Mesothelial cell of epicardium (in vitro differentiated cells): ENCODE results near the gene C1QTNF12. TPM values are rescaled to one million over a fixed set of nuclear protein-coding genes. Genes with fewer than 3 reads are reported as not detected.

Experiments
- DNase-seq, 2 experiments: peaks; one replicate each; pipeline ENCODE4 v3.0.0; 2021; ENCODE audit warnings: low spot score in 2 of 2; ENCODE audit not compliant: unreplicated experiment in 2 of 2
- H3K27ac Mint-ChIP-seq: 2 replicates; pipeline ENCODE4 v1.8.0; 2021; ENCODE audit warnings: mixed read lengths
- H3K27me3 Mint-ChIP-seq: 2 replicates; pipeline ENCODE4 v1.8.0; 2021; ENCODE audit warnings: low read depth, mixed read lengths
- H3K36me3 Mint-ChIP-seq: 2 replicates; pipeline ENCODE4 v1.8.0; 2021; ENCODE audit warnings: mixed read lengths
- H3K4me1 Mint-ChIP-seq: 2 replicates; pipeline ENCODE4 v1.8.0; 2021; ENCODE audit warnings: mixed read lengths
- H3K4me3 Mint-ChIP-seq: 2 replicates; pipeline ENCODE4 v1.8.0; 2021; ENCODE audit warnings: mild to moderate bottlenecking, moderate library complexity, mixed read lengths
- H3K9me3 Mint-ChIP-seq: 2 replicates; pipeline ENCODE4 v1.8.0; 2021; ENCODE audit warnings: mixed read lengths
- CTCF ChIP-seq: fragments of 200-600 bp; sonication (generic); IDR thresholded peaks from one replicate; pipeline ENCODE4 v1.5.0; 2021; ENCODE audit warnings: antibody characterized with exemption; ENCODE audit not compliant: unreplicated experiment
- total RNA-seq: library from RNA; stranded (reverse); gene quantifications from 3 replicates; pipeline ENCODE4 v1.2.1, GENCODE V29; 2021

C1QTNF12 gene
- total RNA-seq, 1 donor from 2014 or later, result 10.2 TPM

- Mint-ChIP-seq H3K27me3 (peaks cover 8% of the 10 kb centered on the region), H3K9me3 (no peaks in the 10 kb centered on the region), H3K27ac (no peak overlapping the region), H3K4me1 (peaks cover 2% of the 10 kb centered on the region), H3K36me3 (no peaks in the 10 kb centered on the region), H3K4me3 (no peak overlapping the region)
- DNase-seq, result no peak
- no peak for TF ChIP-seq CTCF
Observed at GRCh38 chr1:1242461-1243265, 3.9 kb downstream of the C1QTNF12 start.

DNA sequence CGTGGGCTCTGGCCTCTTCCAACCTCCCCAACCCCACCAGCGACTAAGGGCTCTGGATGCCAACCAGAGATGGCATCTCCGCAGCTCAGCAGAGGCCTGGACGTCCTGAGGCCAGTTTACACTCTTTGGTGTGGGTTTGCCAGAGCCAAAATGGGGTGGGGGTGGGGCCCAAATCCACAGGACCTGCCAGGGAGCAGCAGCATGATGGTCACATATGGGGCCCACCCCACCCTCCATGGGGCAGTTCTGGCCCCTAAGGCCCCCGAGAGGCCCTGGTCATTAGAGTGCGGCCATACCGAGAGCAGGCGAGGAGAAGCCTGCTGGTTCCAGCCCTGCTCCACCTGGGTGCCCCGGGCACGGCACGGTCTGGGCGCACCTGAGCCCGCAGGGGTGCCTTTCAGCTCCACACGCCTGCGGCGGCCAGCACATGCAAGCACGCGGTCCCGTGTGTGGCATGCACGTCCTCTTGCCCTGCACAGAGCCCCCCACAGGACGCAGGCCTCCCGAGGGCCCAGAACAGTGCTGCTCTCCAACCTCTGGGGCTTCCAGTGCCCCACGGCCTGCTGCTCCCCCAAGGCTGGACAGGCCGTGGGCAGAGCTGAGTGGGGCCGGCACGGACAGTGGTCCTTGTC lies 4.8 kb downstream of the C1QTNF12 start:
- no peaks in the 10 kb centered on the region for H3K9me3 Mint-ChIP-seq
- no peak for DNase-seq
- H3K4me3 Mint-ChIP-seq, result no peak overlapping the region
- no peak for TF ChIP-seq CTCF
- H3K36me3 Mint-ChIP-seq, result no peaks in the 10 kb centered on the region
- no peak overlapping the region for H3K27ac Mint-ChIP-seq
- peaks cover 5% of the 10 kb centered on the region for H3K4me1 Mint-ChIP-seq
- H3K27me3 Mint-ChIP-seq, result peaks cover 2% of the 10 kb centered on the region

DNA sequence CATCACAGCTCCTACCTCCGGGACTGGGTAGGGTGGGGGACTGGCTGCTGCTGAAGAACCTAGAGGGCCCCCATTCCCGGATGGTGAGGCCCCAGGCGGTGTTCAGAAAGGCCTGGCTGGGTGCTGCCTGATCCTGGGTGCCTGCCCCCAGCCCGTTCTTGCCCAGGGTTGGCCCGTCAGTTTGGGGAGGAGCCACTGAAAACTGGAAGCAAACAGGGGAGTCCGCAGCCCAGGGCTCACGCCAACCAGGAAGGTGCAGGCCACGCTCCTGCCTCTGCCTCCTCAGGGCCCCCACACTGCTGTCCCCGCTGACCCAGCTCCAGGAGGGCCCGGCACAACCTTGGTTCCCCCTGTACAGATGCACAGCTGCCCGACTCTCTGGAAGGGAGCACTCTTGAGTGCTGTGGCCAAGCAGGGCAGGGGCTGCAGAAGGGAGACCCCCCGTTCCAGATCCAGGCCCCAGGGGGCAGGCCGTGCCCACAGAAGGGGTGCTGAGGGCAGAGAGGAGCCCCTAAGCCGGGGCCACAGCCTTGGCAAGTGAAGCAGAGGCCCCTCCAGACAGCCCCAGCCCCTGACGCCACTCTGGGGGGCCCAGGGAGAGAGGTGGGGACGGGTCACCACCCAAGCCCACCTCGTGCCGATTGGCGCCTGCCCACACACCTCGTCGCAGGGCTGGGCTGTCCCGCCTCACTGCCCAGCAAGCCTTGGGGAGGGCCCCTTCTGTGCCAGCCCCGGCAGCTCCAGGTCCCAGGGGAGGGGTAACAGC lies 5.5 kb downstream of the C1QTNF12 start:
- Mint-ChIP-seq H3K27me3 (peaks cover 2% of the 10 kb centered on the region), H3K36me3 (no peaks in the 10 kb centered on the region), H3K9me3 (no peaks in the 10 kb centered on the region), H3K4me1 (peaks cover 5% of the 10 kb centered on the region), H3K4me3 (no peak overlapping the region), H3K27ac (no peak overlapping the region)
- no peak for TF ChIP-seq CTCF
- DNase-seq, result no peak

DNA sequence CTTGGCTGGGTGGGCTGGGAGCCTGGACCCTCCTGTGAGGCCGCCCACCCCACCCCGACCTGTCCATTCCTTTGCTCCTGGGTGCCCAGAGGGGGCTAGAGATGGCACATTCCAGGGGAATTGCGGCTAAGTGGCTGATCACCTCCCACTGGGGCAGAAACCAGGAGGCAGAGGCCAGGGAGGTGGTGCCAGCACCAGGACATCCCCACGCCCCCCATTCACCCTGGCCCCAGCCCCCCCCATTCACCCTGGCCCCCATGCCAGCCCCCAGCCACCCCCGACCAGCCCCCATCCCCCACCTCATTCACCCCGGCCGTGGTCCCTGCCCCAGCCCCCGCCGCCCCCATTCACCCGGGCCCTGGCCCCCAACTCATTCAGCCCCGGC lies 6.2 kb downstream of the C1QTNF12 start:
- no peaks in the 10 kb centered on the region for H3K27me3 Mint-ChIP-seq
- no peak for TF ChIP-seq CTCF
- no peak overlapping the region for H3K27ac Mint-ChIP-seq
- H3K36me3 Mint-ChIP-seq, result no peaks in the 10 kb centered on the region
- no peak overlapping the region for H3K4me3 Mint-ChIP-seq
- H3K4me1 Mint-ChIP-seq, result peaks cover 5% of the 10 kb centered on the region
- no peaks in the 10 kb centered on the region for H3K9me3 Mint-ChIP-seq
- no peak for DNase-seq

DNA sequence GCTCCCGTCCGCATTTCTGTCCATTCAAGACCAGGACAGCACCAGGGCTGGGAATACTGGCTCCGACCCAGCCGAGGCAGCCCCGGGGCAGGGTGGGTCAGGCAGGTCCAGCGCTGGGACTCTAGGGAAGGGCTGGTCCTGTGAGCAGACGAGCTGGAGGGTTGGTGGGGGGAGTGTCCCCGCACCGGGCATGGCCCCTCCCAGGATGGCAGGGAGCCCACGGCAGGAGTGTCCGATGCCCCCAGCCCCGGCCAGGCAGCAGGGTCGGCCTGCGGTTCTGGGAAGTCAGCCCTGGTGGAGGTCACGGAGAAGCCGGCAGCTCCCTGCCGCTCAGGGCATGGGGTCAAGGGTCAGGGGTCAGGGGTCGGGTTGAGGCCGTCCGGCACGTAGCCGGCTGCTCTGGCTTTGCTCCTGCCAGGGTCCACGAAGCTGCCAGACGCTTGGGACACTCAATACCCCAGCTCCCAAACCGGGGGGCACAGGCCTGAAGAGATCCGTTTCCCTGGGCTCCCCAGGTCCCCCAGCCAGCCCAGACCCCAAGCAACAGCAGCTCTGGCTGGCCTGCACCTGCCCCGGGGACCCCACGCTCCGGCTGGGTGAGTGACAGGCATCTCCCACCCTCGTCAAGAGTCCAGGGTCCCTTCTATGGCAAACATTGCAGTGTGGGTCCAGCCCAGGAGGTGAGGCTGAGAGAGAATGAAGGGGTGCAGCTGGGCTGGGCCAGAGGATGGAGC lies 6.7 kb downstream of the C1QTNF12 start:
- Mint-ChIP-seq H3K27ac (no peak overlapping the region), H3K4me1 (peaks cover 5% of the 10 kb centered on the region), H3K9me3 (no peaks in the 10 kb centered on the region), H3K4me3 (no peak overlapping the region), H3K36me3 (peaks cover 2% of the 10 kb centered on the region), H3K27me3 (no peaks in the 10 kb centered on the region)
- DNase-seq, result no peak
- TF ChIP-seq CTCF, result no peak
